D721Med (cell line): ENCODE results near the gene ZNF592.
"Not testable (repeated sequence)": the region's sequence is repeated elsewhere in the genome, so short reads cannot be mapped to it uniquely, and the experiment has no call there.

Source experiments
- DNase-seq: peaks from one replicate; pipeline ENCODE4 v3.0.0; 2011; ENCODE audit warnings: low spot score; ENCODE audit not compliant: insufficient read length
- FAIRE-seq: peaks from 2 replicates; lab custom pipeline; 2011; peaks lifted over from hg19 to GRCh38; lab: Jason Lieb, UNC
- TF ChIP-seq, protein P1 (sequence below): IDR thresholded peaks from 2 replicates; pipeline ENCODE4 v1.5.1; 2012; ENCODE audit warnings: mild to moderate bottlenecking, control low read depth; ENCODE audit not compliant: insufficient read depth; ENCODE audit errors: missing control alignments

The ZNF592 gene

DNA sequence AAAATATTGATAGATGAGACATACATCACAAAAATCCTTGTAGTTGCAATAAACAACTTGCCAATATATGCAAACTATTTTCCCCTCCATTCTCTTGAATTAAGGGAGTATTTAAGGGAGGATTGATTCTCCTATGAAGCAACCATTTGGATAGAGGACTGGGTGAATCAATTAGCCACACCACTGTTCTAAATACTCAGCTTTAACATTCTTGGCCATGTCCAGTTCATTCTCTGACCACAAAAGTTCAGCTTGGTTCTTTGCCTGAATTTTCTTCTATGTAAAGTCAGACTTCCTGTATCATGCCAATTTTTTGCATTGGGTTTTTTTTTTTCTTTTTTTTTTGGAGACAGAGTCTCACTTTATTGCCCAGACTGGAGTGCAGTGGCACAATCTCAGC lies 16.6 kb upstream of the ZNF592 start:
- DNase-seq (no peak), FAIRE-seq (no peak)
- TF ChIP-seq, protein P1, sequence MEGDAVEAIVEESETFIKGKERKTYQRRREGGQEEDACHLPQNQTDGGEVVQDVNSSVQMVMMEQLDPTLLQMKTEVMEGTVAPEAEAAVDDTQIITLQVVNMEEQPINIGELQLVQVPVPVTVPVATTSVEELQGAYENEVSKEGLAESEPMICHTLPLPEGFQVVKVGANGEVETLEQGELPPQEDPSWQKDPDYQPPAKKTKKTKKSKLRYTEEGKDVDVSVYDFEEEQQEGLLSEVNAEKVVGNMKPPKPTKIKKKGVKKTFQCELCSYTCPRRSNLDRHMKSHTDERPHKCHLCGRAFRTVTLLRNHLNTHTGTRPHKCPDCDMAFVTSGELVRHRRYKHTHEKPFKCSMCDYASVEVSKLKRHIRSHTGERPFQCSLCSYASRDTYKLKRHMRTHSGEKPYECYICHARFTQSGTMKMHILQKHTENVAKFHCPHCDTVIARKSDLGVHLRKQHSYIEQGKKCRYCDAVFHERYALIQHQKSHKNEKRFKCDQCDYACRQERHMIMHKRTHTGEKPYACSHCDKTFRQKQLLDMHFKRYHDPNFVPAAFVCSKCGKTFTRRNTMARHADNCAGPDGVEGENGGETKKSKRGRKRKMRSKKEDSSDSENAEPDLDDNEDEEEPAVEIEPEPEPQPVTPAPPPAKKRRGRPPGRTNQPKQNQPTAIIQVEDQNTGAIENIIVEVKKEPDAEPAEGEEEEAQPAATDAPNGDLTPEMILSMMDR: no peak

DNA sequence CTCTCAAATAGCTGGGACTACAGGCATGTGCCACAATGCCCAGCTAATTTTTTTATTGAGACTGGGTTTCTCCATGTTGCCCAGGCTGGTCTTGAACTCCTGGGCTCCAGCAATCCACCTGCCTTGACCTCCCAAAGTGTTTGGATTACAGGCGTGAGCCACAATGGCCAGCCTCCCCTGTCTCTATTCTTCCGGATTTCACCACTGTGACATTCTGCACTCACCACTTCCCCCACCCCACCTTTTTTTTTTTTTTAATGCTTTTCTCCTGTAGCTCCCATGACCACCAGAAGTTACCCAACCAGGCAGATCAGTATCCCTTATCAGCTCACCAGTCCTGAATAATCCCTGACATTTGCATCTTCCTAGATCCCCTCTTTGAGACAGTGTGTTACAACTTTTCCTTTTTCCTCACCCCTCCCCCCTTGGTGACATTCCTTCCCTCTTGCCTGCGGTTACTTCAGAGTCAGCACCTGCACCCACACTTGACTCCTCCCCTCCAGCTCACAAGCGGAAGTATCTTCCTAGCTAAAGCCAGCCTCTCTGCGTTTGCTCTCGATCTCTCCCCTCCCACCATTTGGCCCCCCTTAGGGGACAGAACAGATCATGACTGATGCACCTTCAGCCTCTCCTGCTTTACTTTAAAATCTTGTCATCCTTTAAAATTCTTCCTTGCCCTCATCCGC lies 13.5 kb upstream of the ZNF592 start:
- FAIRE-seq: no peak
- TF ChIP-seq, protein P1: no peak
- DNase-seq: no peak

DNA sequence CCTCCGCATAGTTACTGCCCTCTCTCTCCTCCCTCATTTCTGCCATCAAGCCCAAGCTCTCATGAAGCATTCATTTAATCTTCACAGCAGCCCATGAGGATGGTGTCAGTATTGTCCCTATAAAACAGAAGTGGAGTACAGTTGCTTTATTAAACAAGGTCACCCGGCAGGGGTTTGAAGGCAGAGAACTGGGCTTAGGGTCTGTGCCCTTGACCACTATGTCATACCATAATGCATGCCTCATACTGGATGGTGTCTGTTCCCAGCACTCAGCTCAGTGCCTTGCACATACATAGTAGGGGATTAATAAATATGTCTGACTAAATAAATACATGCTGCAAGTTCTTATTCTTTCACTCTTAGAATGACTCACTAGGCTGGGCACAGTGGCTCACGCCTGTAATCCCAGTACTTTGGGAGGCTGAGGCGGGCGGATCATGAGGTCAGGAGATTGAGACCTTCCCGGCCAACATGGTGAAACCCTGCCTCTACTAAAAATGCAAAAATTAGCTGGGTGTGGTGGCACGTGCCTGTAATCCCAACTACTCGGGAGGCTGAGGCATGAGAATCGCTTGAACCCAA lies 12.8 kb upstream of the ZNF592 start:
- not testable (repeated sequence) for FAIRE-seq, DNase-seq

DNA sequence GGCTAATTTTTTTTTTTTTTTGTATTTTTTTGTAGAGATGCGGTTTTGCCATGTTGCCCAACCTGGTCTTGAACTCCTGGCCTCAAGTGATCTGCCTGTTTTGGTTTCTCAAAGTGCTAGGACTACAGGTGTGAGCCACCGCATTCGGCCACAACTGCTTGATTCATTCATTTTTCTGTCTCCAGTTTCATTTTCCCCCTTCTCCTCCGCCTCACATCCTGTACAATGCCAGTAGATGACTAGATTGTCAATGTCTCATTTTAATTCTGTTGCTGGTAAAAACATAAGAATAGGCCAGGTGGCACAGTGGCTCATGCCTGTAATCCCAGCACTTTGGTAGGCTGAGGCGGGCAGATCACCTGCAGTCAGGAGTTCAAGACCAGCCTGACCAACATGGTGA lies 12.0 kb upstream of the ZNF592 start:
- no peak for DNase-seq
- TF ChIP-seq, protein P1: no peak
- no peak for FAIRE-seq

DNA sequence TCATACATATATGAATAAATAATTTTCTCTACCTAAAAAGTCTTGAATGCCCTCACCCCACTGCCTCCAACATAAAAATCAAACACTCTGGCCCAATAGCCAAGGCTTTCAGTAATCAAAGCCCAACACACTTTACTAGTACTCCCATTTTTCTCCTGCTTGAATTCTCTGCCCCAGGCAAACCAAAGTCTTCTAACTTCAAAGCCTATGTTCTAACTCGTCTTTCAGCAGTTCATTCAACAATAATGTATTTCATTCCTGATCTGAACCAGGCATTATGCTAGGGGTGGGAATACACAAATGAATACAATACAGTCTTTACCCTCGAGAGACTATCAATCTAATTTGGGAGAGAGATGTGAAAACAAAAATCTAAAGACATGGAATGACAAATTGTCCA lies 11.4 kb upstream of the ZNF592 start:
- FAIRE-seq: no peak

DNA sequence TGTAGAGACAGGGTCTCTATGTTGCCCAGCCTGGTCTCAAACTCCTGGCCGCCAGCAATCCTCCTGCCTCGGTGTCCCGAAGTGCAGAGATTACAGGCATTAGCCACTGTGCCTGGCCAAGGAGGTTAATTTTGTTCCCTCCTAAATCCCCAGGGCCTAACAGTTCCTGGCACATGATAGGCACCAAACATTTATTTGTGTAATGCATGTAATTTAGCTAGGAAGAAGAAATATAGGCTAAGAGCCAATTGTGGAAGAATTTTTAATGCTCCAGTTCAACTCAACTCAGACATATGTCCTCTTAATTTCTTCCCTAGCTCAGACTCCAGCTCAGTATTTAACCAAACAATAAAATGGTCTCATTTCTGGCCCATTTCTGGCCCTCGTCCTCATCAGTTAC lies 7.7 kb upstream of the ZNF592 start:
- TF ChIP-seq, protein P1: no peak
- no peak for DNase-seq
- FAIRE-seq: no peak

More for the DNA sequence above, 11.4 kb upstream of the ZNF592 start:
- DNase-seq: no peak
- TF ChIP-seq, protein P1: no peak

DNA sequence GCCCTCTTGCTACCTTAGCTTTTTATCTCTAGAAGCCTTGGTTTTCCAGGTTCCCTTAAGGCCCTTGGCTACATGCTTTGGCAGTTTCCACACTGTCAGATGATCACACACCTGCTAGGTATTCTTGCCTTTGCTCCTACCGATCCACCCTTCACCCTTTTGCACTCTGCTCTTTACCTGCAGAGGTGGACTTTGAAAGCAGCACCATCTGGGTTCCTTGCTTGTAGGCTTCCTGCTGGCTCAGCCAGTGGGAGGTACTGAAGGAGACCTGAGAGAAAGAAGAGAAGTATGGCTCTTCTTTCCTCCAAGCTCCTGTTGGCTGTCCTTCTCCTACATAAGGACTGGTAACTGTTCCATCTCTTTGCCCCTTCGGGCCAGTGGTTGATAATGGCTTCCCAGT lies 7.3 kb upstream of the ZNF592 start:
- no peak for DNase-seq
- no peak for FAIRE-seq

More for the DNA sequence above, 7.3 kb upstream of the ZNF592 start:
- TF ChIP-seq, protein P1: no peak
